Ovary (tissue), 3 donors: ENCODE measurements around the gene HAUS8.

Experiments used
- CTCF ChIP-seq, 3 donors: fragments of 450-650 bp in 2 of 3; fragments of 200-600 bp in 1 of 3; IDR thresholded peaks; one replicate each; pipeline versions ENCODE4 v1.5.1 to v1.8.0; 2016 to 2022; ENCODE audit warnings: antibody characterized with exemption in 3 of 3, mild to moderate bottlenecking in 1 of 3
- EP300 ChIP-seq: sonication (generic); formaldehyde crosslinking; IDR thresholded peaks from one replicate; pipeline ENCODE4 v1.6.1; 2017; ENCODE audit warnings: antibody characterized with exemption
- POLR2A ChIP-seq: fragments of 450-650 bp; IDR thresholded peaks from one replicate; pipeline ENCODE4 v1.6.1; 2017; ENCODE audit warnings: antibody characterized with exemption, mild to moderate bottlenecking, moderate library complexity
- donor health status: DM: no; HTN: no; CAD: no.

DNA sequence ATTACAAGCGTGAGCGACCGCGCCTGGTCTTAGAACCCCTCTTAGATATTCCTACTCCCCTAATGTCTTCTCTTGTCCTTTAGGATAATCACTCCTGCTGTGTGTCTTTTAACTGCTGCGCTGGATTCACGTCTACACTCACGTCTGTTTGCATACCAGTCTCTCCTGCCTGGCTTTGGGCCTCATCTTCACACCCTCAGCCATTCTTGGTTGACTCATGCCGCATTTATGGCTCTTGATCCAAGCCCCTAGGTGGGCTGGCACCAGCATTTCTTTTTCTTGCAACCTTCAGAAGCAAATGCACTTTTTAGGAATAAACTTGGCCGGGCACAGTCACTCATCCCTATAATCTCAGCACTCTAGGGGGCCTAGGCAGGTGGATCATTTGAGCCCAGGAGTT, 23.1 kb upstream of the HAUS8 start:
- TF ChIP-seq CTCF (IDR thresholded peaks at IDR 0.05) (no peak), POLR2A (no peak), EP300 (no peak)
